GM10266 (cell line): ENCODE measurements around the gene PDE8B.
A peak's percentile ranks its signal among the peaks of the same experiment; 100 is the strongest.

Experiments used
- DNase-seq: peaks from one replicate; pipeline ENCODE4 v3.0.0; 2012; ENCODE audit errors: extremely low spot score
- TF ChIP-seq, protein P1 (sequence below): IDR thresholded peaks from 2 replicates; pipeline ENCODE4 v1.5.1; 2012; ENCODE audit warnings: mild to moderate bottlenecking, low read depth; ENCODE audit not compliant: control insufficient read depth, insufficient read depth; ENCODE audit errors: missing control alignments

PDE8B gene

DNA sequence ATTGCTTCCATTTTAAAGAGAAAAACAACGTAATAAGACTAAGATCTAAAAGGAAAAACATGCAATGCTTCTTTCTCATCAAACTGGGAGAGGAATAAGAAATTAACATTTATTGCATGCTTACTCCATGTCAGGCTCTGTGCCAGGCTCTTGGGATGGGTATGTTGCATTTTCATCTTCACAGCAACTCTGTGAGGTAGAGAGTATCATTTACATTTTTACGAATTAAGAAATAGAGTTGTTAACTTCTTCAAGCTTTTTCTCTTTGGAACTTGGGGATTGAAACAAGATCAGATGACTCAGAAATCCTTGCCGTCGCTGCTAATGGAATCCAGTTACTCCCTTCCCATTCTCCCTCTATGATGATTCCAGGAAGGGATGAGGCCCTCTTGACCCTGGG, 39.5 kb downstream of the PDE8B start:
- DNase-seq: no peak

DNA sequence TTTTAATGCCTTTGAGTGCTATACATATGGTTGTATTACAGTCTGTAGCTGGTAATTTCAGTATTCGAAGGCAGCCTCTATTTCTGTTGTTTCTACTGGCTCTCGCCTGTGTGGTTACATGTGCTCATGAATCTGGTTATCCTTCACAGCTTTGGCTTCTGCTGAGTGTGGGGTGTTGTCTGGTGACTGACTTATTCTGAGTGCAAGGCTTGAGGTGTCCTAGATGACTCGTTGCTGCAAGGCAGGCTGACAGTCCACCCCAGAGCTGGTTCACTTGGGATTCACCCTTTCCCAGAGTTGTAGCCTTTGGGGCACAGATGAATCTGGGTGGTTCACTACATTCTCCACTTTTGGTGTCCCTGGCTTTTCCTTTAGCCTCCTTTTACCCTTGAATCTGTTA, 41.4 kb downstream of the PDE8B start:
- TF ChIP-seq, protein P1, sequence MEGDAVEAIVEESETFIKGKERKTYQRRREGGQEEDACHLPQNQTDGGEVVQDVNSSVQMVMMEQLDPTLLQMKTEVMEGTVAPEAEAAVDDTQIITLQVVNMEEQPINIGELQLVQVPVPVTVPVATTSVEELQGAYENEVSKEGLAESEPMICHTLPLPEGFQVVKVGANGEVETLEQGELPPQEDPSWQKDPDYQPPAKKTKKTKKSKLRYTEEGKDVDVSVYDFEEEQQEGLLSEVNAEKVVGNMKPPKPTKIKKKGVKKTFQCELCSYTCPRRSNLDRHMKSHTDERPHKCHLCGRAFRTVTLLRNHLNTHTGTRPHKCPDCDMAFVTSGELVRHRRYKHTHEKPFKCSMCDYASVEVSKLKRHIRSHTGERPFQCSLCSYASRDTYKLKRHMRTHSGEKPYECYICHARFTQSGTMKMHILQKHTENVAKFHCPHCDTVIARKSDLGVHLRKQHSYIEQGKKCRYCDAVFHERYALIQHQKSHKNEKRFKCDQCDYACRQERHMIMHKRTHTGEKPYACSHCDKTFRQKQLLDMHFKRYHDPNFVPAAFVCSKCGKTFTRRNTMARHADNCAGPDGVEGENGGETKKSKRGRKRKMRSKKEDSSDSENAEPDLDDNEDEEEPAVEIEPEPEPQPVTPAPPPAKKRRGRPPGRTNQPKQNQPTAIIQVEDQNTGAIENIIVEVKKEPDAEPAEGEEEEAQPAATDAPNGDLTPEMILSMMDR: no peak
- no peak for DNase-seq

More for the DNA sequence above, 39.5 kb downstream of the PDE8B start:
- TF ChIP-seq, protein P1: no peak

DNA sequence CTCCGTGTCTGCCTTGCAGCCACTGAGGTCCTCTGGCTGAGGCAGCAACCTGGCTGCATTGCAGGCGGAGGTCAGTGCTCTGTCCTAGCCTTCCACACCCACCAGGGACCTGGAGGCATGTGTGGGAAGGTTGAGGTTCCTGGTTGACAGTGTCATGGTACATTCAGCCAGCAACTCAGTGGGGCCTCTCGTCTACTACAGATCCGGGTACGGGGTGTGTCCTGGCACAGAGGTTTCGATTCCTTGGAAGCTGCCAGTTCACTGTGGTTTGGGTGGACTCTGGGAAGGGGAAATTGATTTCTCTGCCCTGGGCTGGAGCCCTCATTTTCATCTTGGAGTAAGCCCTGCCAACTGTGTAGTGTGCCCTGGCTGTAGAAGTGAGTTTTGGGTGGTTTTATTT, 45.1 kb downstream of the PDE8B start:
- TF ChIP-seq, protein P1: no peak
- DNase-seq: no peak

DNA sequence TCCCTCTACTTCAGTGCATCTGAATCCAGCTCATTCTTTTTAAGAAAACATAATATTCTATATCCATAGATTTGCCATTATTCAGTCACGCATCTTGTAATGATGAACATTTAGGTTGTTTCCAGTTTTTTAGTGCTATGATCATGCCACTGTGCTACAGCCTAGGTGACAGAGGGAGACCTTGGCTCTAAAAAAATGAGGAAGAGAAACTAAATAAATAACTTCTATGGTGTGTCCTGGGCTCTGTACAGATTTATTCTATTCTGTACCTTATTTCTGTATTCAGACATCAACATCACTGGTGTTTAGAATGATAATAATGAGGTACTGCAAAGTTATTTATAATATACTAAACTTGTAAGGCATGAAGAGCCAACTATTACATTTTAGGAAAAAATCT, 45.9 kb downstream of the PDE8B start:
- no peak for DNase-seq
- TF ChIP-seq, protein P1: no peak

DNA sequence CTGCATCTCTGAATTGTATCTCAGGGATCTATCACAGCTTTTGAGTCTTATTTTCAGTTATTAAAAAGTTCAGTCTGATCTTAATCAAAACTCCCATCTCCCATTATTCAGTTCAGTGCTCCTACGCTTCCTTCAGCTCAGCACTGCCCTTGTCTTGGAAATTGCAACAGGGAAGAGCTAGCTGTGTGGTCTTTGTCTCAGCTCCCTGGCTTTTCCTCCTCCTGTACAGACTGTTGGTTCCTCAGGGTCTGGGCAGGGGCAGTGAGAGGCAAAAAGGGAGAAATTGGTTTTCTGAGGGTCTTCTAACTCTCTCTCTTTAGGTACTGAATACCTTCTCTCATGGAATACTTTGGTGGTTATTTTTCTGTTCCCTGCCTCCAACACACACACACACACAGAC, 48.2 kb downstream of the PDE8B start:
- DNase-seq: no peak
- TF ChIP-seq, protein P1: no peak

DNA sequence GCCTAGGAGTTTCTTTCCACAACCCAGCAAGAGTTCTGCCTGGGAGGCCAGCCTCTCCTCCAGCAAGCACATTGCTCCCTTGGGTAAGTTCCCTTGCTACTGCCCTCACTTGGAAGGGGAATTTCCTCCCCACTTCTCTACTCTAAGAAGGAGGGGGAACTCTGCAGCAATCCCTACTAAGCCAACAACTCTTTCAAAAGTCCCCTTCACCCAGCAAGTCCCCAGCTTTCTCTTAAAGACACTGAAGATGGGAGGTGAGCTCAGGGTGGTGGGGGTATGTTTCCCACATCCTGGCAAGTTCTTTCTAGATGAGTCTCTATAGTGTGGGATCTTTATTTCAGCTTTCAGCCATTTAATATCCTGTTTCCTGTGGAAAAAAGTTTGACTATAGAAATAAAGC, 49.0 kb downstream of the PDE8B start:
- peak; percentile 35 for DNase-seq
- TF ChIP-seq, protein P1: no peak

DNA sequence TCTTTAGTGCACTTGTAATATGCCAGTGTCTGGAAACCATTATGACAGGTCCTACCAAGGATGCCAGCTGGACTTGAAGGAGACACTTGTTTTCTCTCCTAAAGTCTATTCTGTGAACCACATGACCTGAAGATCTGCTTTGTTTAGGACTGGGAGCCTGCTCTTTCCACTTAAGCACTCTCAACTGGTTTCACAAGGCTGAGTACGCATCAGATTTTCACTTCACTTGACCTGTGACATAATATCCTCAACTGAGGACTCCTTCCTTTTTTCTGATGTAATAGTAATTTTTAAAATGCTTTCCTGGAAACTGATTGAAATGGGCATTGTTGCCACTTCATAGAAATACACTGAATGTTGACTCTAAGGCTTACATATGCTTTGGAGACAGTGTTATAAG, 52.2 kb downstream of the PDE8B start:
- TF ChIP-seq, protein P1: no peak
- no peak for DNase-seq
